NCI-H2081 (cell line): Measurements from ENCODE around the gene PTPRQ.
"Not testable (repeated sequence)": the region's sequence is repeated elsewhere in the genome, so short reads cannot be mapped to it uniquely, and the experiment has no call there.

Experiments
- DNase-seq, 2 experiments: peaks; one replicate each; lab custom pipeline; 2025; lab: John Stamatoyannopoulos, UW

Gene PTPRQ

DNA sequence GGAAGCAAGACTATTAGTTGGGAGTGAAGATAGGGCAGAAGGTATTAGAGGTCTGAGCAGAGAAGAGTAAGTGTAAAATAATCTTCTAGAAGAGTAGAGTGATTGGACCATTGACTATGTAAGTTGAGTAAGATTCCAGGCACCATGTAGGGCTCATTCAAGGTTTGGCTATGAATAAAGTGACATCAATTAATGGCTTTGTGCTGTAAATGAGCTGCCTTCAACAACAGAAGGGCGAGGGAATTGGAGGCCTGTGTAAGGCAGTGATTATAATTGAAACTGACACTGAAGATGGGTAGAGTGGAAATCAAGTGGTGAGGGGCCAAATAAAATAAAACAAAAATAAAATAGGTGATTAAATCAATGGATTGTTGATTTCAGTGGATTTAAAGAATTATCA is 26.4 kb downstream of the PTPRQ start:
- DNase-seq = no peak

GRCh38 chr12:80472236-80472635 is 28.2 kb downstream of the PTPRQ start:
- DNase-seq = no peak

GRCh38 chr12:80472911-80473500 is 29.0 kb downstream of the PTPRQ start:
- DNase-seq = peak; percentile 64 to 71

DNA sequence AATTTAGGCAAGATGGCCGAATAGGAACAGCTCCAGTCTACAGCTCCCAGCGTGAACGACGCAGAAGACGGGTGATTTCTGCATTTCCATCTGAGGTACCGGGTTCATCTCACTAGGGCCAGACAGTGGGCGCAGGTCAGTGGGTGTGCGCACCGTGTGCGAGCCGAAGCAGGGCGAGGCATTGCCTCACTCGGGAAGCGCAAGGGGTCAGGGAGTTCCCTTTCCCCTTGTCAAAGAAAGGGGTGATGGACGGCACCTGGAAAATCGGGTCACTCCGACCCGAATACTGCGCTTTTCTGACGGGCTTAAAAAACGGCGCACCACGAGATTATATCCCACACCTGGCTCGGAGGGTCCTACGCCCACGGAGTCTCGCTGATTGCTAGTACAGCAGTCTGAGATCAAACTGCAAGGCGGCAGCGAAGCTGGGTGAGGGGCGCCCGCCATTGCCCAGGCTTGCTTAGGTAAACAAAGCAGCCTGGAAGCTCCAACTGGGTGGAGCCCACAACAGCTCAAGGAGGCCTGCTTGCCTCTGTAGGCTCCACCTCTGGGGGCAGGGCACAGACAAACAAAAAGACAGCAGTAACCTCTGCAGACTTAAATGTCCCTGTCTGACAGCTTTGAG is 33.6 kb downstream of the PTPRQ start:
- not testable (repeated sequence) for DNase-seq

DNA sequence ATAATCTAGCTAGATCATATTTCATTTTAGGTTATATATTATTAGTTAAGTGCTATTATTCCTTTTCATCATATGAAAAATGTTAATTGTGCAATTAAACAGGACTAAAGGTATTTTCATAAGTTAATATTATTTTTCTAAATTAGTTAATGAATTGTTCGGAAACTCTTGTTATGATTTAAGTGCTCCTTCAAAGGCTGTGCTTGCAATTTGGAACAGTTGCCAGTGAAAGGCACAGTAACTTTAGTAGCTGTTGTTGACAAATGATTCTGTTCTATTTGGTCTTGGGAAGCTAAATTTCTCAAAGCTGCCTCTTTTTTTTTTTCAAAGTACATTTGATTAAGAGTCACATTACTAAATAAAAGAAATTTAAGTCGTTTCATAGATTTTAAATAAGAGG is 40.7 kb downstream of the PTPRQ start:
- DNase-seq = no peak

DNA sequence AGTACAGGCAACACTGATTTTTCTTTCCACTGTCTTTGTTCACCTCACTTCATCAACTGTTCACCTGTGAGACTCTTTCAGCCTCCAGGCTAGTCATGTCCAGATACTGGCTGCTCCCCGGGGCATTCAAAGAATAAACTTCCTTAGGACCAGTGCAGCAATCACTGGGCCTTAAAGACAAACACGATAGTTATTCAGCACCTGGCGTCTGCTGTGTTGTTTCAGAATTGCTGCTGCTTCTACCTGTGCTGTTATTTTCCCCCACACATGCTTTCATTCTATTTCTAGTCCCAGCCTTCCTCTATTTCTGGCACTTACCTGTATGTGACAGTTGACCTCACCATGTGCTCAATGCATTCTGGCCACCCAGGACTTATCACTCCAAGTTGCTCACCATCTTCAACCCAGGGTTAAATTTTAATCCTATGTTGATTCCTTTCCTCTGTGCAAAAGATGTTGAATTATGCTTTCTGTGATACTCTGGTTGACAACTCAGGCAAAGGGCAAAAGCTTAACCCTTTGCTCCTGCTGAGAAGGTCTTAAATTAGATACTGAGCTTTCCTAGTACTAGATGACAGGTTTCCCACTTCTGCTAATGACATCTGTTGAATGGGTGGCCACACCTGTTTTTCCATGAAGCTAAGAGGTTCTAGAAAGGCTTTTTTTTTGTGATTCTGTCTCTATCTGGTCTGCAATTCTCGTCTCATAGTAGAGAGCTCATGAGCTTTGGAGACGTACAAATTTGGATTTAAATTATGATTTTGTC is 41.4 kb downstream of the PTPRQ start:
- DNase-seq = peak; percentile 6 to 63

DNA sequence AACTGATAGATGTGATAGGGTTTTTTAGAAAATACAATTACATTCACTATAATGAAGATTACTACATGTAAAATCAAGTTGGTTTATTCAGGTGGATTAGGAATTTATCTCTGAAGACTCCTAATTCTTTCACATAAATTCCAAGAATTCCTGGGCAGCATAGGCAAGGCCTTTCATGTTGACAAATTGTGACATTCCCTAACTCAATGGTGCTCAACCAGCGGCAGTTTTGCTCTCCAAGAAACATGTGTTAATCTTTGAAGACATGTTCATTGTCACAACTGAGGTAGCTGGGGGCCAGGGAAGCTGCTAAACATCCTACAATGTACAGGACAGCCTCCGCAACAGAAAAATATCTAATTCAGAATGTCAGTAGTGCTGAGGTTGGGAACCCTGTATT is 46.3 kb downstream of the PTPRQ start:
- no peak for DNase-seq

- no peak for DNase-seq
These were observed 47.1 kb downstream of the PTPRQ start for GRCh38 chr12:80491166-80491565.

DNA sequence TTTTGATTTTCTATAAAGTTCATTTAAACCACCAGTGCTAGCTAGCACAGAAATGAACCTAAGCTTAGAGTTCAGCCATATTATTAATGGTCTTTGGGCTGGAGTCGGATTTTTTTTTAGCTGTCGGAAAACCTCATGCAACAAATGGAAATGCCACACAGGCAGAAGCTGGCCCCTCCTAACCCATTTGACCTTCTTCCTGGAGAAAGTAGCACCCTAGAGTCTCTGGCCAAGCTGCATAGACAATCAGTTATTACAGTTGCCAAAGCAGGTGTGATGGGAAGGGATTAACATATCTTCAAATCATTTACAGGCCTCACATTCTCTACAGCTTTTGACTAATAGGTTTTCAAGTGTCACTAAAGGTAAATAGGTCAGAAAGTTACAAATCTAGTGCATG is 49.4 kb downstream of the PTPRQ start:
- no peak for DNase-seq

GRCh38 chr12:80494836-80495235 is 50.8 kb downstream of the PTPRQ start:
- no peak for DNase-seq

DNA sequence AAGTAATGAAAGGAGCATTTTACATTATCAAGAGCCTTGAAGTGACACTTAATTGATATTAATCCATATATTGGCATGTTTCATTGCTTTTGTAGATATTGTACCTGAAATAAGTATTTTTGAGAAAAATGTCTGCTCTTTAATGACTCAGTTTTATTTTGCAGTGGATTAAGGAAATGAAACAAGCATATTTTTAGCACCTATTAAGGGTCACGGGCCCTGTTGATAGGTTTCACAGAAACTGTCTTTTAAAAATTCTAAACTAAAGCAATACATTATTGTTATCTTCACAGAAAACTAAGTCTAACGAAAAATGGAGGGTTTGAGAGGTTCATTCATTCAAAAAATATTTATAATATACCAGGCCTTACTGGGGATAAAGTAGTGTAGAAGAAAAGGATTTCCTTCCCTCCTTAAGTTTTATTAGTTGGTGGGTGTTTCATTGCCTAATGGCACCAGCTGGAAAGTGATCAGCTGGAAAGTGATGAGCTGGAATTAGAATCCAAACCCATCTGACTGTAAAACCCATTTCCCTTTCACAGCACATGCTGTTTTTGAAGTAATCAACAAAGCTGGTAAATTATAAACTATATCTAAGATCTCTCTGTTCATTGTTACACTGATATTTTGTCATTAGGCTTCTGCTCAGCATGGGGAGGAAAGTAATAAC is 54.2 kb downstream of the PTPRQ start:
- DNase-seq = no peak

GRCh38 chr12:80504389-80505163 is 60.5 kb downstream of the PTPRQ start:
- DNase-seq = no peak

DNA sequence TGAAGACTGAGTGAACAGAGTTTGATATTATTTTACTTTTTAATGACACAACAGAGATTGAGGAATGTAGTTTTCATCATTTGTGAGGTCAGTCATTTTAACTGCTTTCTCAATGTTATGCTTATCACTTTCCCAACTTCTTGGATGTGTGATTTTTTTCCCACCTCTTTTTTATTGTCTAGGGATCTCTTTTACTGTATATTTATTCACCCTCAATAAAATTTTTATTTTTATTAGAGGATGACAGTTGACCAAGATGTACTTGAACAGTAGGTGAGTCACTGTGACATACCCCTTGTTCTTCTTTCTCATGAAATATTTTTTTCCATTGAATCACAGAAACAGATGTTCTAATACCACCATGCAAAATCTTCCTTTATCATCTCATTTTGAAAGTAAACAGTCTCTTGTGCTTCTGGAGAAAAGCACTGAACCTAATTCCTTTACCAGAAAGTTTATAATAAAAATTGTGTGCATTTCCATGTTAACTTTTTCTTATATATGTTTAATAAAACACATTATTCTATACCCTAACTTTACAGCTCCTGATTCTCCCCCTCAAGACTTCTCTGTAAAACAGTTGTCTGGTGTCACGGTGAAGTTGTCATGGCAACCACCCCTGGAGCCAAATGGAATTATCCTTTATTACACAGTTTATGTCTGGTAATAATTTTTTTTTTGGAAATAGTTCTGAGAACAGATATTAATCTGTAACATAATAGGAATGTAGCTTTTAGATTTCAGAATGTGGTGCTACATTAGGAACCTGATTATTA is 65.9 kb downstream of the PTPRQ start:
- peak; percentile 7 to 15 for DNase-seq

- DNase-seq = no peak
These were observed 68.7 kb downstream of the PTPRQ start for GRCh38 chr12:80512781-80513180.

DNA sequence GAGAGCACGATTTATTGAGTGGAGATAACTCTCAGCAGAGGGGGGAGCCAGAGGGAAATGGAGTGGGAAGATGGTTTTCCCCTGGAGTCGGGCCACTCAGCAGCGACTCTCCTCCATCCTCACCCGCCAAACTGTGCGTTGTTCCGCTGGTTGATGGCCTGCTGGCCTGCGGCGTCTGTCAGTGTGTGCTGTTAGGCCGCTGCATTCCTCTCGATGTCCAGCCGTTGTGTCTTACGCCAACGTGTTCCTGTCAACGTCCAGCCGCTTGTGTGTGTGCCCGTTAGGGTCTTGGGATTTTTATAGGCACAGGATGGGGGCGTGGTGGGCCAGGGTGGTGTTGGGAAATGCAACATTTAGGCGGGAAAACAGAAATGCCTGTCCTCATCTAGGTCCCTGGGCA is 69.2 kb downstream of the PTPRQ start:
- no peak for DNase-seq

GRCh38 chr12:80517655-80518054 is 73.6 kb downstream of the PTPRQ start:
- DNase-seq = no peak

GRCh38 chr12:80531646-80532045 is 87.6 kb downstream of the PTPRQ start:
- no peak for DNase-seq

- DNase-seq = no peak
These were observed 95.0 kb downstream of the PTPRQ start for GRCh38 chr12:80539029-80539428.

DNA sequence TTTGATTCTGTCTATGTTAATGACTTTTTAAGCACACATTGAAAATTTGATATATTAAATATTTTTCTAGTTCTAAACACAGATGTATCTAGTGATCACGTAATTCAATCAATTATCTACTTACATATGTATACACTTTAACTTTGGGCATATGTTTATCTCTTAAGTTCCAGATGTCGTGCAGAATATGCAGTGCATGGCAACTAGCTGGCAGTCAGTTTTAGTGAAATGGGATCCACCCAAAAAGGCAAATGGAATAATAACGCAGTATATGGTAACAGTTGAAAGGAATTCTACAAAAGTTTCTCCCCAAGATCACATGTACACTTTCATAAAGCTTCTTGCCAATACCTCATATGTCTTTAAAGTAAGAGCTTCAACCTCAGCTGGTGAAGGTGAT is 105.3 kb downstream of the PTPRQ start:
- DNase-seq = no peak

GRCh38 chr12:80551897-80552296 is 107.9 kb downstream of the PTPRQ start:
- DNase-seq = no peak

- DNase-seq = no peak
These were observed 109.3 kb downstream of the PTPRQ start for GRCh38 chr12:80553316-80553715.
